GM21423 (cell line): ENCODE measurements around the gene ARHGAP31.
"Not testable (repeated sequence)": the region's sequence is repeated elsewhere in the genome, so short reads cannot be mapped to it uniquely, and the experiment has no call there.

Source experiments
- ATAC-seq: cut with Tn5 transposase; IDR thresholded peaks from one replicate; pipeline ENCODE4 v1.9.1; 2021; ENCODE audit warnings: mild to moderate bottlenecking, moderate library complexity; ENCODE audit not compliant: unreplicated experiment

The ARHGAP31 gene

DNA sequence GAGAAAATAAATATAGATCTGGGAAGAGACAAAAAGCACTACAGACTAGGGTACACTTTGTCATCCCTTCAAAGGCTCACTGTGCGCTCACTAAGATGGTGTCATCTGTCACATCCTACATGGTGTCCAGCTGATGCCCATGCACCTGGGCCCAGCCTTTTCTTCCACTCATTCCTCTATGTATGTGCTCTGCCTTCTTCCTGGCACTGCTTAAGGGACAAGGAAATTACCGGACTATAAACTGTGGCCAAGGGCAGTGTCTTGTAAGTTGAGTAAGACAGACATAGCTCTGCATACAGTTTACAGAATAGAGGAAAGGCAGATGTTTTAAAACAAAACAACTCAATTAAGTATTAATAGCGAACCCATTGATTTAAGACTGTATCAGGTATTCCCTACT, 52.9 kb downstream of the ARHGAP31 start:
- no peak for ATAC-seq

DNA sequence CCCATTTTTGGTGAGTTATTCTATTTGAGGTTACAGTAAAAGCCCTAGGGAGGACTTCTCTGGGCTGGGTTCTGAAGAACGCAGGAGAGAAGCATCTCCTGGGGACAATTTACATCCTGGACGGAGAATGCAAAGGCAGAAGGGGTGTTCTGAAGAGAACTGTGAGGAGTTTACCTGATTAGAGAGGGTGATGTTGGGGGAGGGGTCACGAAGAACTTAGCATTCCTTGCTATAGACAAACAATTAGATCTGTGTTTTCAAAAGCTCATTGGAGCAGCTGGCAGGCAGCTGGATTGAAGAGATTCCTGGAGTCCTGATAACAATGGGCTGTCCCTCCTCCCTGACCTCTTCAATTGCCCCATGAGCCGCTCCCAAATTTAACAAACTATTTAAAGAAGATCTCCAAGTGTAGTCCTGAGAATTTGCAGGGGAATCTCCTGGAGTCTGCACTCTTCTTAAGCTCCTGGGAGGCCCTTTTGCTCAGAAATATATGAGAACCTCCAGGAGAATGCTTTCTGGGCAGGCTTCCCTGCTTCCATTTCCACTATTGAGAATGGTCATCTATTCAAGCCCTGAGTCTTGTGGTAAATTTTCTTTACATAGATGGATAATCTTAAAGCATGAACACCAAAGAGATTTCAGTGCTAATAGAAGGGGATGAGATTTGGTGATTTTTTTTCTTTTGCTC, 55.3 kb downstream of the ARHGAP31 start:
- ATAC-seq, result no peak

DNA sequence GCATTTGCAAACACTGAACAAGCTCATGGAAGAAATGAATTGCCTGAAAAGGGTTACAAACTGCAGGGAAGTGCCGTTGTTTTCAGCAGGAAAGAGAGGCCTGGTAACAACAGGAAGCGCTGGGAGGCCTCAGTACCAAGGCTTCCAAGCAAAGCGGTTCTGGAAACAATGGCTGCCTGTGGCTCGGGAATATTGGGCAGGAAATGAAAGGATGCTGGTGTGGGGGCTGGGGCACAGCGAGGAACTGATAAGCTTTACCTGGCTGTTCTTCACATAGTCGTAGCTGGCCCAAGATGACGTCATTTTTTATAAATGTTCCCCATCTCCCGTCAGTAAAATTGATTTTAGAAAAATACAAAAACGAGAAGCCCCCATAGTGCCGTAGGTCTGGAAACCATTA, 55.9 kb downstream of the ARHGAP31 start:
- ATAC-seq, result no peak

DNA sequence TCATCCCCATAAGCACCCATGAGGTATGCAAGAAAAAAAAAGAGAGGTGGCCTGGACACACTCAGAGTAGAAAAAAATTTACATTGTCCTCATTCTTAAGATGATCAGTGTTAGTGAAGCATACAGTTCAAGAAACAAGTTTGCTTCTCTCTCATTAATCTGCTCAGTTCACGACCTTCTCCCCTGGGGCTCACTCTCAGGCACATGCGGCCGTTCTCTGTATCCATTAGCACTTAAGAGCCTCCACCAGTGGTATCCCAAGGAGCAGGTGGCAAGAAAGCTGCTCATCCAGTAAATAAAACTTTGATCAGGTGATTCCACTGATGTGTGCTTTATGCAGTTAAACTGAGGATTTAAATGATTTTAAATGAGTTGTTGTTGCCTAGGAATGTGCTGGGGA, 57.4 kb downstream of the ARHGAP31 start:
- ATAC-seq, result no peak

DNA sequence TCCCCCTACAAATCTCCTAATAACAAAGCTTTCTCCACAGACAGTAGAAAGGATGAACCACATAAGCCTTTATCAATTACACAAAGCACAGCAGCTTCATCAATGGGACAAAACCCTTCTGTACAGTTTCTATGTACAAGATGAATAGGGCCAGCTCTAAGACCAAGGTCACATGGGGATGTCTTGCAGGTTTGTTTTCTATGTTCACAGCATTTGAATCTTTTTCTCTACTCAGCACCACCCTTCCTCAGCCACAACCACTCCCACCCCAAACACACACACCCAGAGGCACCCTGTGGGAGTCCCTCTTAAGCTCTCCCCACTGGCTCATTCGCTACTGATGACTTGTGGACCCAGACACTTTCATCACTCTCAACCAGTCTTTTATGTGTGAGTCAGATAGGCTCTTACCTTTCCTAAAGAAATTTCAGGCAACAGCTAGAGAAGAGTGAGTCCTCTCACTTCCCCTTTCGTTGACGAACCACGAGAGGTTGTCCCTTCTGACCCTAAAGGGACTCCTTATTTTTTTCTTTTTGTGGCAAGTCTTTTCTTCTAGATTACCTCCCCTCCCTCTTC, 57.9 kb downstream of the ARHGAP31 start:
- peak; percentile 98 for ATAC-seq

DNA sequence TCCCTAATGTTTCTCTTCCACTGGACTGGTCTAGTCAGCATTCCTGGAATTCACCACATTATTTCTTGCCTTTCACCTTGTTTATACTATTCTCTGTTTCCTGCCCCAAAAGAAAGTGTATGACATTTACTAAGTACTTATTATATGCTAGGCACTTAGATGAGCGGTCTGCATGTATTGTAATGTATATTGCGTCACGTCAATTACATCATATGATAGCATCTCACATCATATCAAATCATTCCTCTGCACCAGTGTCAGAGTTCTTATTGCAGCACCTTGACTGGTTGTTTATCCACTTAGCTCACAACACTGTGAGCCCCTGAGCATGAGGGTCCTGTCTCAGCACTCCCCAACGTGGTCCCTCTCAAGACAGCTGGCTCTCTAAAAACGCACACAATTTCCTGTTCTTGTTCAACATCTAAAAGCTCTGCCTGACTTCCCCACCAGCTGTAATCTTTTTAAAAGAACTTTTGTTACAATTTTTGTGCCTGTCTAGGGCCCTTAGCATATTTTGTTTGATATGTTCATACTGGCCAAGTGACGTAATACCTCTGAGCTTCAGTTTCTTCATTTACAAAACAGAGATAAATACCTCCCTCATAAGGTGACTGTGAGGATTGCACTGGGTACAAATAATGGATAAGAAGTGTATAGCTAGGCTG, 58.8 kb downstream of the ARHGAP31 start:
- ATAC-seq, result peak; percentile 22

DNA sequence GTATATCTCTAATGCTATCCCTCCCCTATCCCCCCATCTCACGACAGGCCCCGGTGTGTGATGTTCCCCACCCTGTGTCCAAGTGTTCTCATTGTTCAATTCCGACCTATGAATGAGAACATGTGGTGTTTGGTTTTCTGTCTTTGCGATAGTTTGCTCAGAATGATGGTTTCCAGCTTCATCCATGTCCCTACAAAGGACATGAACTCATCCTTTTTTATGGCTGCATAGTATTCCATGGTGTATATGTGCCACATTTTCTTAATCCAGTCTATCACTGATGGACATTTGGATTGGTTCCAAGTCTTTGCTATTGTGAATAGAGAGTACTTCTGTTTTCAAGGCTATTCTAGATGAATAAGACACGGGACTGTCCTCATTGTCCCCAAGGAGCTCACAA, 61.4 kb downstream of the ARHGAP31 start:
- not testable (repeated sequence) for ATAC-seq

DNA sequence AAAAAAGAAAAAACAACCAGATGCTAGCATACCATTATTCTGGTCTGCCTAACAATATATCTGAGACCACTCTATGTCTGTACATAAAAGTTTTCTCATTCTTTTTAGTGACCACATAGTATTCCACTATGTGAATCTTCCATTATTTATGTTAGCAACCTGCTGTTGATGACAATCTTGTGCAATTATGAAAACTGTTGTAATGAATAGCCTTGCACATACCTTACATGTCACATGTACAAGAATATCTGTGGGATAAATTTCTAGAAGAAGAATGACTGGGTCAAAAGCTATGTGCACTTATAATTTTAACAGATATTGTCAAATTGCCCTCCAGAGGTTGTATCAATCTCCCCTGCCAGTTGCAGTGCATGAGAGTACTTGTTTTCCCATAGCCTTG, 62.5 kb downstream of the ARHGAP31 start:
- no peak for ATAC-seq

DNA sequence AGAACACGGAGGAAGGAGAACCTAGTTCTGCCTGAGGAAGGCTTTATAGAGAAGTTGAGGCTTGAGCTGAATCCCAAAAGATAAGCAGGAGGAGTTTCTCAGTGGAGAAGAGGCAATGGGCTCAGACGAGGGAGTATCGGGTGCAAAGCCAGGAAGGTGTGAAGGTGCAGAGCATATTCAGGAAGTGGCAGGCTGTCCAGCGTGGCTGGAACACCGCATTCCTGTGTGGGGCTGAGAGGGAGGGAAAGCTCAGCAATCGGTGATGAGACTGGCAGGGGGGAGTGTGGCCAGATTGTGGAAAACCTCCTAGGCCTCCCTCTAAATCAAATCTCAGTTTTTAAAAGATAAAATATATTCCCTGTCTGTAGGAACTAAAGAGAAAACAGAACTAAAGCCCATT, 63.0 kb downstream of the ARHGAP31 start:
- no peak for ATAC-seq

DNA sequence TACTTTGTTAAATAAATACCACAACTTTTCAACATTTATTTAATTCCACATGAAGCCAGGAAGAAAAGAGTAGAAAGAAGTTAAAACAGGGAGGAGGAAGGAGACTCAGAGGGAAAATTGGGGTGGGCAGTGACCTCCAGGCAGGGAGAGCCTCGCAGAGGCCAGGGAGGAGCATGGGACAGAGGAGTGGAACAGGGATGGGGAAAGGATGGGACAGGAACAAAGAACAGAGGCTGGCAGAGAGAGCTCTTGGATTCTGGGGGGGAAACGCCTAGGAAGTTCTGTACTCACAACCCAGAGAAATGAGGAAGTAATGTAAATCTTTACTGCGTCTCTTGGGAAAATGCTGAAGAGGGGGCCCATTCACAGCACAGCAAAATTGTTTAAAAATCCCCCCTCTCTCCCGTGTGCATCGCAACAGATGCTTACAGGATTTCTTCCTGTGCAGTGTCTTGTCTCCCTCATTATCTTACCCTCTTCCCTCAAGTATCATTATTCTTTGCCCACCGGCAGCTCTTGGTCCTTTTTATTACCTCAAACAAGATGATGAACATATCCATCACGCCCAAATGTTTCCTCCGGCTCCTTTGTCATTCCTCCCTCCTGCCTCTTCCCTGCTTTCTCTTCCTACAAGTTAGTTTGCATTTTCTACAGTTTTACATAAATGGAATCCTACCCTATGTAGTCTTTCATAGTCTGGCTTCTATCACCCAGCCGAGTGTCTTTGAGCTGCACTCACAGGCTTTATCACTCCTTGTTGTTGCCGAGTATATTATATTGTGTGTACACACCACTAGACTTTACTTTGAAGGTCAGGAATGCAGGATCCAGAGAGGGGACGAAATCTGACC, 65.5 kb downstream of the ARHGAP31 start:
- peak; percentile 80 for ATAC-seq

DNA sequence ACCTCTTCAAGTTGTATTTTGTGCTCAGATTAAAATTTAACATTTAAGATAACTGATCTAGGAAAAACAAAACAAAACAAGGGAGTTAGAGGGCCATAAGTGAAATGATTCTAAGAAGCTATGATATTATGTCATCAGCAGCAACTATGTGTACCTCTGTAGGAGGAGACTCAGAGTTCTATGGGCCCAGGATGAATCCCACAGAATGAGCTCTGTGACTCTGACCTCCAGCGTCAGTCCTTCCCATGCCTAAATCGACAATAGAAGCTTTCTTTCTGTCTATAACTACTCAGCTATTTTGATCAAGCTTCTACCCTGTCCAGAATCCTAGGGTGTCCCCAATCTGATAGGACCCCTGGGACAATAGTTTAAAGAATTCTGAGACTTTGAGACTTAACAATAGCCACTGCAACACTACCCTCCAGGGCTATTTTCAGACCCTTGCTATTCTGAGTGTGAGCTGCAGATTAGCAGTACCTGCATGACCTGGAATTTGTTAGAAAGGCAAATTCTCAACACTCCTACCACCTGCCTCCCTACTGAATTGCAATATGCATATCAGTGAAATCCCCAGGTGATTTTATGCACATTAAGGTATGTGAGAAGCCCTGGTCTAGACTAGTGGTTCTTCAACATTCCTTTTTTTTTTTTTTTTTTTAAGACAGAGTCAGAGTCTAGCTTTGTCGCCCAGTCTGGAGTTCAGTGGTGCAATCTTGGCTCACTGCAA, 66.7 kb downstream of the ARHGAP31 start:
- no peak for ATAC-seq

DNA sequence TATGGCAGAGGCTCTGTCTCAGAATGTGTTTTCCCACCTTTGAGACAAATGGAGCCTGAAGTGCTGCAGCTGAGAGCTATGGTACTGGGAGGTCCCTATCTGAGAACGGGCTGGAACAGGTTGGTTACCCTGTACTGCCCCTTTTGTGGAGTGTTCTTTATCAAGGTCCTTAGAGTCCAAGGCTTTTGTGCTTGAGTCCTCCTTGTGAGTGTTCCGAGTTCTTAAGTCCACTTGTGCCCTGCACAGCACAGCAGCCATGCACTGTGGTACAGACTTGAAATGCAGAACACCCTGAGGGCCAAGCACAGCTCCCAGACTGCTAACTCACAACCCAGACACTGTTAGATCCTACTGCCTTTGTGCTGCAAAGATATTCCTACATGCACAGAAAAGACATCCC, 67.8 kb downstream of the ARHGAP31 start:
- ATAC-seq, result no peak

DNA sequence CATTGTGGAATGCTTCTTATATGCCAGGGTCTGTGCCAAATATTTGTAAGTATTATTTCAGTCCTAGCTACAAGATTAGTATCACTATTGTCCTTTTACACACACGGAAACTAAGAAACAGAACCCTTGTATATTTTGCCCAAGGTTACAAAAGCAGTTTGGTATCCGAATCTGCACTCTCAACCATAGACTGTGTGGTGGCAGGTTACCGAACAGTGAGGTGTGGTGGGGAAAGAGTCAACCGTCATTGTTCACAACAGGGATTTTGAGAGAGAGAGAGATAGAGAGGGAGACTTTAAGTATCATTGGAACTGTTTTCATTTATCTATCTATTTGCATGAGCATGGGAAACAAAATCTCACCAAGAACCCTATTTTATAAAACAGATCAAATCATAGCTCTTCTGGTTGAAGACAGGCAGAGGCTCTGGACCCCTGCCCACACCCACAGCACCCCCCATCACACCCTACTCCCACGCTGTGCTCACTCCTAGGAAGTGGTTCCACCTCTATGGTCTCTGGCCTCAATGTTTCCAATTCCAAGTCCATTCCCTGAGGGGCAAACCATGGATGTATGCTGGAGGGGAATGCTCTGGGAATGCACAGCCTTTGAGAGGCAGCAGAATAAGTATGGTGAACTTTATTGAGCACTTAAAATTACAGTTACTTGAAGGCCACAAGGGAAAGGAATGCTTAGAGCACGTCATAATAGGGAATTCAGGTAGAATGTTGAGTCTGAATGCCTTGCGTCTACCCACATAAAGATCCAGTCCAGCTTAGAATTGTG, 69.0 kb downstream of the ARHGAP31 start:
- ATAC-seq, result no peak

DNA sequence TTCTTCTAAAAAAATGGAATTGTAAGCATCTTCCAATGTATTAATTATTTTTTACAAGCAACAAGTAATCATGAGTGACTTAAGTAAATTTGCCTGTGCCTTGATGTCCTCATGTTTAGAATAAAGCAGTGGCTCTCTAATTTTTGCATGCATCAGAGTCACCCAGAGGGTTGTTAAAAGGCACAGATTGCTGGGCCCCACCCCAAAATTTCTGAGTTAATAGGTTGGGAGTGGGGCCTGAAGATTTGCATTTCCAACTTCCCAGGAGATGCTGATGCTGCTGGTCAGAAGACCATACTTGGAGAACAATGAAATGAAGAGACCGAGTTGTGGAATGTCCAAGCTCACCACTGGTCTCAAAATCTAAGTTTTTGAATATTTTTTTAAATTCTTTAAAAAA, 70.2 kb downstream of the ARHGAP31 start:
- no peak for ATAC-seq

DNA sequence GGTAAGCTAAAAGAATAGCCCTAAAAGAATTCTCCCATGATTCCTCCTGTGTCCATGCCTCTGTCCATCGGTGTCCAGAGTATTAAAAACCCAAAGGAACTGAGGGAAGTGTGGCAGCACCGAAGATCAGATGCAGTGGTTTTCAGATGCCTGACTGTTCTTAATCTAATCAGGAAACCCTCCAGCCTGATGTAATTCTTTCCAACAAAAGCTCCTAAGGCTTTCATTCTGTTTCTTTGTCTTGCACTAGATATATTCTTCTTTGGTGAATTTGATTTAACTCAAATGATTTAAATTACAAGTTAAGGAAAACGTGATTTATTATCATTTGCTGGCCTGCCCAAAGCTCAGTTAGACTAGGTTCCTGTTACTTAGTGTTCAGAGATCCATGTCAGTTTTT, 71.2 kb downstream of the ARHGAP31 start:
- no peak for ATAC-seq

DNA sequence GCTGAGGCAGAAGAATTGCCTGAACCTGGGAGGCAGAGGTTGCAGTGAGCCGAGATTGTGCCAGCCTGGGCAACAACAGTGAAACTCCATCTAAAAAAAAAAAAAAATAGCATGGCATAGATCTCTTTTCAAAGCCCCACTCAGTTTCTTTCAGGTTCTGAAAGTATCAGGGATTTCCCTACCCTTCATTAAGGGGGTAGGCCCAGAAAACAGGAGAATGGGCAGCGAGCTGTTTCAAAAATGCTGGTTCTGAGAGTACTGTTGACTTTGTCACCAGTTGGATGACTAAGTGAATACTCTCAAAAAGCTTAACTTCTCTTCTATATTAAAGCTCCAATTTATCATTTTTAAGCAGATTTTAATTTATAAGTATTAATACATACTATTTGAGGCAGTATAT, 72.8 kb downstream of the ARHGAP31 start:
- ATAC-seq, result no peak

DNA sequence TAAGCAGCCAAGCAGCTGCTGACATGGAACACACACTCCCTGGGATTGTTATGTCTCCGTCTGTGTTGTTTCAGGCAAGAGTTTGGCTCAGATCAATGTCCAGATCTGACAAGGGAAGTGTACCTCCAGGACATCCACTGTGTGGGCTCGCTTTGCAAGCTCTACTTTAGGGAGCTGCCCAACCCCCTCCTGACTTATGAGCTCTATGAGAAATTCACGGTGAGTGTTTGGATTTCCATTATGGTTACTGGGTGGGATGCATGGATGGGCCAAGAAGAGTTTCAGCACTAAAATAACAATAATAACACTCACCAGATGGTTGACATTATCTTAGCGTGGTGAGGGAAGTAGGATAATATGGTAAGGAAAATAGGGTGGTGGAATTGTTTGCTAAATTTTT, 74.1 kb downstream of the ARHGAP31 start:
- ATAC-seq, result no peak

DNA sequence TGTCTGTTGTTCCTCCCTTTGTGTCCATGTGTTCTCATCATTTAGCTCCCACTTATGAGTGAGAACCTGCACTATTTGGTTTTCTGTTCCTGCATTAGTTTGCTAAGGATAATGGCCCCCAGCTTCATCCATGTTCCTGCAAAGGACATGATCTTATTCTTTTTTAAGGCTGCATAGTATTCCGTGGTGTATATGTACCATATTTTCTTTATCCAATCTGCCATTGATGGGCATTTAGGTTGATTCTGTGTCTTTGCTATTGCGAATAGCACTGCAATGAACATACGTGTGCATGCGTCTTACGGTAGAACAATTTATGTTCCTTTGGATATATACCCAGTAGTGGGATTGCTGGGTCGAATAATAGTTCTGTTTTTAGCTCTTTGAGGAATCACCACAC, 77.6 kb downstream of the ARHGAP31 start:
- not testable (repeated sequence) for ATAC-seq

DNA sequence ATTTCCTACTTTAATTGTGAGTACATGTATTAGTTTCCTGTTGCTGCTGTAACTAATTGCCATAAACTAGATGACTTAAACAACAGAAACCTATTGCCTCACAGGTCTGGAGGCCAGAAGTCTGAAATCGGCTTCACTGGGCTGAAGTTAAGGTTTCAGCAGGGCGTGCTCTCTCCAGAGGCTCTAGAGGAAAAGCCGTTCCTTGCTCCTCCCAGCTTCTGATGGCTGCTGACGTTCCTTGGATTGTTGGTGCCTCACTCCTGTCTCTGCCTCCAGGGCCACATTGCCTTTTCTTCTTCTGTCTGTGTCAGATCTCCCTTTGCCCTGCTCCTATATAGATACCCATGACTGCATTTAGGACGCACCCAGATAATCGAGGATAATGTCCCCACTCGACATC, 80.9 kb downstream of the ARHGAP31 start:
- ATAC-seq, result no peak

DNA sequence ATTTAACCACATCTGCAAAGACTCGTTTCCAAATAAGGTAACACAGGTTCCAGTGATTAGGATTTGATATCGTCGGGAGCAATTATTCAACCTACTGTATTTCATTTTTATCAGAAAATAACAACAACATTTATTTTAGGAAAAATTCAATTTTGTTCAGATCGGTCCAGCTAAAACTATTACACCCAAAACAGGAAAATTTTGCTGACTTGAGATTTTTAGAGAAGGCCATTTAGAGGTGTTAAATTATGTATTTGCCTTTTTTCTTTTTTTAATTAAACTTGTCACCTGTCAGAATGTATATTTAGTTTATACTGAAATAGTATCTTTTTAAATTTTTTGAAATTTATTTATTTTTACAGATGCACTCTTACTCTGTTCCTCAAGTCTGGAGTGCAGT, 81.3 kb downstream of the ARHGAP31 start:
- no peak for ATAC-seq
